Daoy (cell line): ENCODE data around the gene SH3GL3. TPM values are rescaled to one million over a fixed set of nuclear protein-coding genes. Genes with fewer than 3 reads are reported as not detected.

Experiments used
- DNase-seq: peaks from one replicate; pipeline ENCODE4 v3.0.0-alpha.2; 2015; ENCODE audit warnings: low read depth
- total RNA-seq: library from RNA; depleted of rRNA; stranded (reverse); fragments of >200 nt; shearing (Covaris generic); gene quantifications from 2 replicates; pipeline ENCODE4 v1.2.3, GENCODE V29; 2014

The SH3GL3 gene
- total RNA-seq, 1 experiment from 2014 or later = 1.4 TPM

DNA sequence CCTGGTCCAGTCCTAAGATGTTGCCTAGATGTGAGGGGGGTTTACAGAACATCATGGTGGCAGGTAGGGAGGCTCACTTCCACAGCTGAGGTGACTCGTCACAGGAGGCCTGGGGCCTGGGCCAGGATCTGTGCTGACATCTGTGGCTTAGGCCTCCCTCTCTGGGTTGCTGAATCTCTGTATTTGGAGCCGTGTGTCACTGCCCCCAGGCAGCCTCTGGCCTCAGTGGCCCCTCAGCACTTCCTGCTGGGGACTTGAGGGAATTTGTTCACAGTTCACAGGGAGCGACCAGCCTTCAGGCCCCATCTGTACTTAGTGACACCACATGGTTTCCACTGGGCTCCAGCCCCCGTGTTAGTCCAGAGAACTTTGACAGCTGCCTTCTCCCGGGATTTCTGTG lies 165.1 kb downstream of the SH3GL3 start:
- peak; percentile 2 for DNase-seq

DNA sequence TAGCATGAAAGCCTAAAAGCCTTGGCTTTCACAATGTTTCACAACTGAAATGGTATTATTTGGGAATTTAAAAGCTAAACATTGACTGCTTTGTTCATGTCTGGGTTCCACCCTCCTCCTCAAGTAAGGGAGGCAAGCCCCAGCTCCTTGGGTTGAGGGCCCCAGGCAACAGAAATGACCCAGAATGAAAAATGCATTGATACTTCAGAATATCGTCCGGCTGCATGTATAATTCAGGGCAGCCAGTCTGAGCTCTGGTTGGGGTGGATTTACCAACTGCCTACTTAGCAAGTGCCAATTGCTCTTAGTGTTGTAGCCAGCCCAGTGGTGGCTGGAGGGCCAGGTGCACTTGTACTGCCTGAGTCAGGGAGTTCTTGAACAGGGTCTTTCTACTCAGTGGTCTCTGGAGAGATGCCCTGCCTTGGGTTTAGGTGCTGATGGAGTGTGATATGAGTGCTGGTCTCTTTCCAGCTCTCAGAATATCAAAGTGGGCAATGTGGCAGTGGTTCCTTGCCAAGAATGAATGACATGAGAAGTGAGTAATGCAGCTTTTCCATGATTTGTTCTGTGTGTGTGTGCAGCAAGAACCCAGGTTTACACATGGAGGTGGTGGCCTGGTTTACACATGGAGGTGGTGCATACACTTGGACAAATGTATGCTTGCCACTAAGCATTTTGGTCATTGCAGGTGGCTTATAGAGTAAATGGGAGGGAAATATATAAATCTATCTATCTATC lies 165.9 kb downstream of the SH3GL3 start:
- DNase-seq = no peak

GRCh38 chr15:83613714-83614113 lies 166.6 kb downstream of the SH3GL3 start:
- DNase-seq = no peak

DNA sequence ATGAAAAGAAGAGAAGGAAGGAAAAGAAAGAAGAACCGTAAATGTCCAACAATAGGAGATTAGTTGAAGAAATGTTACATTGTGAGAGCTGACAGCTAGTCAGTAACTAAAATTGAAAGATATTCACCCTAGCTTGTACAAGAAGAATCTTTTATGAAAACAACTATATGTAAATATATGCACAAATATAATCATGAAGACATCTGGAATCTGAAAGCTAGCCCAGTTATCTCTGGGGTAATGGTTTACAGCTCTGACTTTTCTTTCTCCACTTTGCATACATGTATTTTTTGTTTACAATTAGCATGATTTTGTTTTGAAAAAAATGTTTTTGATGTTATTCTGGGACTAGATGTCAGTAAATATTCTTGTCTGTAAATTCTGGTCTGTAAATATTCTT lies 169.7 kb downstream of the SH3GL3 start:
- DNase-seq = no peak

DNA sequence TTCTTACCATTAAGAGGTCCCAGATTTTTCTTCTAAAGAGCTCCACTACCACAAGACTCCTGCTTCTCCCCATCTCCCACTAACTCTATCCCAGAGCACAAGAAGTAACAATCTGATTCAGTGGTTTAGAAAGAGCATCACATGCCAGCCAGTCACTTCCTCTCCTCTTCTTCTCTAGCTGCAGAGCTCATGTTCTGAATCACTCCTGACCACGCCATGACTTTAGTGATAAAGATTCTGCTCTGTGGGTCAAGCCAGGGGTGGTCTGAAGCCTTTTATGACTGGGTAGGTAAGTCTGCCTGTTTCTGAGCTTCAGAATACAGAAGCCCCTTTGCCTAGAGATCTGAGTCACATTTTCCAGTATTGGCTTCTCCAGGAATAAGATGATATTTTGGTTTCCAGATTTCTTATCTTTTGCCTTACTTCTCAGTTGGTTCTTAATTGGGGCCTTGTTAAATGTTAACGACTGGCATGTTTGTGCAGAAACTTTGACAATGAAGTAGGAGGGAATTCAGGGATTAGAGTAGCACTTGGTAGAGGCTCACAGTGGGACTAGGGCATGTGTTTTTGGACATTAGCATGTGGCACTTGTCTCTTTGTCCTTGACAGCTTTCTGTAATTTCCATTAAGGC lies 179.1 kb downstream of the SH3GL3 start:
- DNase-seq = peak; percentile 46

DNA sequence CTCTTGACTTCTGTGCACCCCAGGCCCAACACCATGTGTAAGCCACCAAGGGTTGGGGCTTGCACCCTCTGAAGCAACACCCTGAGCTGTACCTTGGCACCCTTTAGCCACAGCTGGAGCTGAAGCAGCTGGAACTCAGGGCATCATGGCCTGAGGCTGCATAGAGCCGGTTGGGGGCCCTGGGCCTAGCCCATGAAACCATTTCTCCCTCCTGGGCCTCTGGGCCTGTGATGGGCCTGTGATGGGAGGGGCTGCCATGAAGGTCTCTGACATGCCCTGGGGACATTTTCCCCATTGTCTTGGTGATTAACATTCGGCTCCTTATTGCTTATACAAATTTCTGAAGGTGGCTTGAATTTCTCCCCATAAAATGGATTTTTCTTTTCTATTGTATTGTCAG lies 184.4 kb downstream of the SH3GL3 start:
- DNase-seq = no peak

- no peak for DNase-seq
Observed at GRCh38 chr15:83643201-83643600, 196.1 kb downstream of the SH3GL3 start.

DNA sequence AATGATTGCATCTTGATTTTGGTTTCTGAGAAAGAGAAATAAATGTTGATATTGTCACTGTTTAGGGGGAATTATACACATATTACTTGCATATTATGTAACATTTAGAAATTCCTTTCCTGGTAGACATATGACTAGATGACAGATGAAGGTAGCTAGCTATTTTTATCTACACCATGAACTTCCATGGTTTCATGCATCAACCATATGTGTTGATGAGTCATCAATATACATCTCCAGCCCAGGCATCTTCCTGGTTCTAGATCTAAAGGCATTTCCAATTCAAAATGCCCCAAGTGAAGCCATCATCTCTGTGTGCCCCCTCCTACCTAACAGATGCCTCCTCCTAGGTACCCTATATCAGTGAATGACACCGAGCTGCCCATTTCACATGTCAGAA lies 197.3 kb downstream of the SH3GL3 start:
- no peak for DNase-seq

GRCh38 chr15:83650831-83651230 lies 203.7 kb downstream of the SH3GL3 start:
- DNase-seq = no peak

DNA sequence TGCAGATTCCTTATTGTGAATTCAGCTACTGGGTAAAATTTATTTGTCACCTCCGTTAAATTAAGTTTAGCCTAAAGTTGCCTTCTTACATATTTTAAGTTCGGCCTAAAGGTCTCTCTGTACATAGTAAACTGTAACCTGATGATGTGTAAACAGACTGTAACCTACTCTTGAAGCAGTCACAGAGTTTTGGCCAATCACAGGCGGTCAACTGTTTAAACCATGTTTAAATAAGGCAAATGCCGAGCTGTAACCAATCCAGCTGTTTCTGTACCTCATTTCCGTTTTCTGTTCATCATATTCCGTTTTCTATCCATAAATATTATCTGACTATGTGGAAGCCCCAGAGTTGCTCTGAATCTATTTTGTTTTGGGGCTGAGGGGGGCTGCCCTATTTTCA lies 204.4 kb downstream of the SH3GL3 start:
- no peak for DNase-seq

GRCh38 chr15:83652626-83653204 lies 205.6 kb downstream of the SH3GL3 start:
- DNase-seq = no peak

- no peak for DNase-seq
Observed at GRCh38 chr15:83653288-83653638, 206.1 kb downstream of the SH3GL3 start.

DNA sequence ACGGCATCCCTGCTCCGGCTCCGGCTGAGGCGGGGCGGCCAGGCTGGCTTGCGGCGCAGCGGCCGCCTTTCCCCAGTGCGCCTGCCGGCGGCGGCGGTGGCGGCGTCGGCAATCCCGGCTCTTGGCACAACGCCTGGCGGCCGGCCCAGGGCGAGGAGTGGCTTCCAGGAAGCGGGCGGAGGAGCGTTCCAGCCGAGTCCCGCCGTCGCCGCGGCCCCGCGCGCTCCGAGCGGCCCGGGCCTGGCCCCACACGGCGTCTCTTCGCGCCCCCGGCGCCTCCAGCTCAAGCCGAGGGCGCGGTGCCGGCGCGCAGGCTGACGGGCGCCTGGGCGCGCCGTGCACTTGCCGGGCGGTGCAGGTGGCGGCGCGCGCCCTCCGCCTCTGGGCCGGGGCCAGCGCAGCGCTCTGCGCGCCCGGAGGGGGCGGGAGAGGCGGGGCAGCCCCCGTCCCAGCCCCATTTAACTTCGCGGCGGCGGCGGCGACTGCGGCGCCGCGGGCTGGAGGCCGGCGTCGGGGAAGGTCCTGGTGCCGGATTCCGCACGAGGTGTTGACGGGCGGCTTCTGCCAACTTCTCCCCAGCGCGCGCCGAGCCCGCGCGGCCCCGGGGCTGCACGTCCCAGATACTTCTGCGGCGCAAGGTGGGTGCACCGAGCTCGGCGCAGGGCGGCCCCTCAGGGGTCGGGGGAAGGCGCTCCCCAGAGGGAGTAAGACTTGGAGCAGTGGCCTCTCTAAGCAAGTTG lies 206.7 kb downstream of the SH3GL3 start, which contains the start of gene ADAMTSL3:
Gene ADAMTSL3, plus strand, starts transcription at position 485 of the 740 bp plus-strand sequence. CDS start 1,639 bp downstream, outside the sequence.
- DNase-seq = peak; percentile 53

DNA sequence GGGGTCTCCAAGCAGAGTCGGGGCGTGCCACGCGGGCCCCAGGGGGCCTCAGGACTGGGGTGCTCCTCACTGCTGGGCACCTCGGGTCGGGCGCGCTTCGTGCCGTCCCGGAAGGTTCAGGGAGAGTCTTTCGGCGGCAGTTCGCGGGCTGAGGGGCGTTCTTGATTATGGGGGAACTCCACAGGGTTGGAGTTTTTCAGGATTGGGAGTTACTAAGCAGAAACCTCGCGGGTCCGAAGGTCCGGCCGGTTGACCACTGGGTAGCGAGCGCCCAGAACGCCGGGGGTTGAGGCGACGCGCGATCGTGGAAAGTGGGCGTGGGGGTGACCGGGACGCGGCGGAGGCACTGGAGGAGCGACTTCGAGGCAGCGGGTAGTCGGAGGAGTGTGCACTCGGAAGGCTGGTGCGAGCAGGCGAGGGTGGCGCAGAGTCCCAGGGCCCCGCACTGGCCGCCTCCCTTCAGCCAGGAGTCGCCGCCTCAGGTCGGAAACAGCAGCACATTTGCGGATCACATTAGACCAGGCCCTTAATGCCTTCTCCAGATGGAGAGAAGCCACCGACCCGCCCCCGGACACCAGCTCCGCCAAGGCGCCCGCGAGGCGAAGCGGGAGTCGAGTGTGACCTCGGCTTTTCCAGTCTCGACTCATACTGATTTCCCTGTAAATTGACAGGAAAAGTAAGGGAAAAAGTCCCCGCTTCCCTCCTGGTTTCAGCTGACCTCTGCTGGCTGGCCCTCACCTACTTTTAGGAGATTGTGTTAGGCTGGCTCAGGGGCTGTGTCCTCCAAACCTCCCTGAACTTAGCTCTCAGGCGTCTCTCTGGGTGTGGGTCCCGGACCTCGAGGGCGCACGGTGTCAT lies 207.5 kb downstream of the SH3GL3 start:
- DNase-seq = peak; percentile 14

DNA sequence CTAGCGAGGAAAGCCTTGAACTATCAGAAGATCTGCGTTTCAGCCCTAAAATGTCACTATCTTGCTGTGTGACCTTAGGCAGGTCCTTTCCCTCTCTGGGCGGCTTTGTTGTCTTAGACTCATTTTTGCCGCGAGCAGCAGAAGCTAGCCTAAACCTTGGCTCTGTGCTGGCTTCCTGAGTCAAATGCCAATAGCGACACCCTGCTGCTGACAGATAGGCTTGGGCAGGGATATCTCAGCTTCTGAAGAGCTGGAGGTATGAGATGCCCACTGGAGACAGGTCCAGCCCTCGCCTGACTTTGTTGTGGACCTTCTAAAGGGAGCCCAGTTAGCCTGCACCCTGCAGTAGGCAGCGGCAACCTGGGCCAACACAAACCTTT lies 208.1 kb downstream of the SH3GL3 start:
- no peak for DNase-seq

GRCh38 chr15:83656192-83656591 lies 209.1 kb downstream of the SH3GL3 start:
- DNase-seq = no peak

DNA sequence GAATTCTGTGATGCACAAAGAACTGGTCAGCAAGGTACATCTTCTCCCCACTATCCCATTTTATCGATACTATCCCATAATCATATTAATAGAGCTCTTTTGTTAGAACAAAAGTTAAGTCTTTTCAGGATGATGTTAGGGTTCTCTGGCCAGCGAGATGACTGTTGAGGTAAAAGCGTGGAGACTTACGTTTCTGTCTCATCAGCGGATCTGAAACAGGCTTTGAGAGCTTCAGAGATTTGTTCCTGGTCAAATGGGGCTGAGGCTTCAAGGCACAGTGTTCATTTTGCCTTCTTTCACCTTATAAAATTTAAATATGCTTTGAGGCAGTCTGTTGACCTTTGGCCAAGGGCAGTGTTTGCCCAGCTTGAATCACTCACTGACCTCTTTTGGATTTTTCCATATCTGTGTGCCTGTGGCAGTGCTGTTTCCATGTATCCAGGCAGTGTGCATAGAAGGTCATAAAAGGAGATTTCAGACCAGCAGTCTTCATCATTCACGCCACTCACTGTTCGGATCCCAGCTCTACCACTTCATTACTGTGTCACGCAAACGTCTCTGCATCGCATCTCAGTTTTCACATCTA lies 209.9 kb downstream of the SH3GL3 start:
- DNase-seq = no peak

GRCh38 chr15:83657549-83657948 lies 210.4 kb downstream of the SH3GL3 start:
- no peak for DNase-seq

- no peak for DNase-seq
Observed at GRCh38 chr15:83658430-83659416, 211.6 kb downstream of the SH3GL3 start.

- DNase-seq = no peak
Observed at GRCh38 chr15:83659417-83659812, 212.3 kb downstream of the SH3GL3 start.
